Stomach (tissue), 4 donors: ENCODE results near the gene STAG3.

ENCODE experiments used
- EP300 ChIP-seq: sonication (generic); formaldehyde crosslinking; IDR thresholded peaks from one replicate; pipeline ENCODE4 v1.6.1; 2017; ENCODE audit warnings: antibody characterized with exemption
- POLR2A ChIP-seq, 4 donors: fragments of 450-650 bp; IDR thresholded peaks; one replicate each; pipeline ENCODE4 v1.6.1; 2016; ENCODE audit warnings: antibody characterized with exemption in 4 of 4, control low read depth in 2 of 4, mild to moderate bottlenecking in 1 of 4, moderate library complexity in 1 of 4
- TF ChIP-seq, protein P1 (sequence below), 7 experiments: fragments of 450-650 bp in 4 of 7; fragments of 200-600 bp in 3 of 7; sonication (generic) in 3 of 7; IDR thresholded peaks; one replicate each; pipeline ENCODE4 v1.5.1; 2016 to 2019; ENCODE audit warnings: antibody characterized with exemption in 7 of 7, control low read depth in 2 of 7, mild to moderate bottlenecking in 1 of 7

DNA sequence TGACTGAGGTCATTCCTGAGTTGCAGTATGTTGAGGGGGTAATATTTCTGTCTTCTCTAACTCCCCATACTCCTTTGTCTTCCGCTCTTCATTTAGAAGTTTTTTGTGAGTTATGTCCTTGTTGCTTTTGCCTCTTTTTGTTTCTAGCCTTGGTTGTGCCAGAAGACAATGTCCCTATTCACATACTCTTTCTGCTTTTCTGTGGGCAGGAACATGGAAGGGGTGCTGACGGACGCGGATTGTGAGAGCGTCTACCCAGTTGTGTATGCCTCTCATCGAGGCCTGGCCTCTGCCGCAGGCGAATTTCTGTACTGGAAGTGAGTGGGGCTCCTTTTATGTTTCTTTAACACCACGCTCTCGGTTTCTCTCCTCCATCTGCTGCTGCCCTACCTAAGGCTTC is 20.5 kb downstream of the STAG3 start:
- TF ChIP-seq POLR2A (IDR thresholded peaks at IDR 0.05) (no peak), EP300 (no peak)
- TF ChIP-seq, protein P1, sequence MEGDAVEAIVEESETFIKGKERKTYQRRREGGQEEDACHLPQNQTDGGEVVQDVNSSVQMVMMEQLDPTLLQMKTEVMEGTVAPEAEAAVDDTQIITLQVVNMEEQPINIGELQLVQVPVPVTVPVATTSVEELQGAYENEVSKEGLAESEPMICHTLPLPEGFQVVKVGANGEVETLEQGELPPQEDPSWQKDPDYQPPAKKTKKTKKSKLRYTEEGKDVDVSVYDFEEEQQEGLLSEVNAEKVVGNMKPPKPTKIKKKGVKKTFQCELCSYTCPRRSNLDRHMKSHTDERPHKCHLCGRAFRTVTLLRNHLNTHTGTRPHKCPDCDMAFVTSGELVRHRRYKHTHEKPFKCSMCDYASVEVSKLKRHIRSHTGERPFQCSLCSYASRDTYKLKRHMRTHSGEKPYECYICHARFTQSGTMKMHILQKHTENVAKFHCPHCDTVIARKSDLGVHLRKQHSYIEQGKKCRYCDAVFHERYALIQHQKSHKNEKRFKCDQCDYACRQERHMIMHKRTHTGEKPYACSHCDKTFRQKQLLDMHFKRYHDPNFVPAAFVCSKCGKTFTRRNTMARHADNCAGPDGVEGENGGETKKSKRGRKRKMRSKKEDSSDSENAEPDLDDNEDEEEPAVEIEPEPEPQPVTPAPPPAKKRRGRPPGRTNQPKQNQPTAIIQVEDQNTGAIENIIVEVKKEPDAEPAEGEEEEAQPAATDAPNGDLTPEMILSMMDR (IDR thresholded peaks at IDR 0.05): no peak
